ENCODE data around the gene CHST8.

Gene CHST8

DNA sequence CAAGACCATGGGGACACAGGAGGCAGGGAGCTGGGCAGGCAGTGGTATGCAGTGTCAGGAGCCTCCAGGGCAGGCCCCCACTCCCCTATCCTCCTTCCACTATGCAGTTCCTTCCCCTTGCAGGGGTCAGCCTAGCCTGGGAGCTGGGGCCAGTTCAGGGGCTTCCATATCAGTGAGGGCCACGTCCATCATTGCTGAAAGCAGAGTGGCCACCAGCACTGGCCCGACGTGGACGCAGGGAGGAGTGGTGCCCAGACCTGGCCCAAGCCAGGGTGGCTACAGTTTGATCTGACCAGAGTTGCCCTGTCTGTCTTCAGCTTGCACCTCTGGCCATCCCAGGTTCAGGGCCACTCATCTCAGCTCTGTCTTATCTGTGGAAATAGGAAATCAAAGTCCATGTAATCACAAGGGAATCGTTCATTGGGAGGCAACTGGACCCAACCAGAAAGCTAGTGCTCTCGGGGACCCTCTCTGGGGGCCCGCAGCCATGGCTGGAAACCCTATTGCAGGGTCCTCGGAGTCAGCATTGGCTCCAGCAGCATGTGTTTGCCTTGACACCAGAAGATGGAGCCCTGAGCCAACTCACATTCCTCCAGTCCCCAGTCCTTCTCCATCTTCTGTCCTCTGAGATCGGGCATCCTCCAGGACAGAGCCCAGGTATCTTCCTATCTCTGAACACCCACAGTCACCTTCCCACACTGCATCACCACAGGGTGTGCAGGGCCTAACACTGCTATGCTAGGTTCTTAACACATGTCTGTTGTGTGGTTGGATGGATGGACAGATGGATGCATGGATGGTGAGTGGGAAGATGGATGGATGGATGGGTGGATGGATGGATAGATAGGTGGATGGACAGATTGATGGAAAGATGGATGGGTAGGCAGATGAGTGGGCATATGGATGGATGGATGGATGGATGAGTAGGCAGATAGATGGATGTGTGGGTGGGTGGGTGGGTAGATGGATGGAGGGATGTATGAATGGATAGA, 99.2 kb downstream of the CHST8 start:
- no peak for DNase-seq

DNA sequence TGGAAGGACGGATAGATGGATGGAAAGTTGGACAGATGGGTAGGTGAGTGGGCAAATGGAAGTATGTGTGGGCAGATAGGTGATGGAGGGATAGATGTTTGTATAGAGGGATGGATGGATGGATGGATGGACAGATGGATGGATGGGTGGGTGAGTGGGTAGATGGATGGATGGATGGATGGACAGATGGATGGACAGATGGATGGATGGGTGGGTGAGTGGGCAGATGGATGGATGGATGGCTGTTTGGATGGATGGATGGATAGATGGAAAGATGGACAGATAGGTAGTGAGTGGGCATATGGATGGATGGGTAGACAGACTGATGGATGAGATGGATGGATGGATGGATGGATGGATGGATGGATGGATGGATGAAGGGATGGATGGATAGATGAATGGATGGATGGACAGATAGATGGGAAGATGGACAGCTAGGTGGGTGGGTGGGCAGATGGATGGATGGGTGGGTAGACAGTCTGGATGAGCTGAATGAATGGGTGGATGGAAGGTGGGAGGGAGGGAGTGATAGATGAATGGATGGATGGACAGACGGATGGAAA, 100.1 kb downstream of the CHST8 start:
- no peak for DNase-seq

DNA sequence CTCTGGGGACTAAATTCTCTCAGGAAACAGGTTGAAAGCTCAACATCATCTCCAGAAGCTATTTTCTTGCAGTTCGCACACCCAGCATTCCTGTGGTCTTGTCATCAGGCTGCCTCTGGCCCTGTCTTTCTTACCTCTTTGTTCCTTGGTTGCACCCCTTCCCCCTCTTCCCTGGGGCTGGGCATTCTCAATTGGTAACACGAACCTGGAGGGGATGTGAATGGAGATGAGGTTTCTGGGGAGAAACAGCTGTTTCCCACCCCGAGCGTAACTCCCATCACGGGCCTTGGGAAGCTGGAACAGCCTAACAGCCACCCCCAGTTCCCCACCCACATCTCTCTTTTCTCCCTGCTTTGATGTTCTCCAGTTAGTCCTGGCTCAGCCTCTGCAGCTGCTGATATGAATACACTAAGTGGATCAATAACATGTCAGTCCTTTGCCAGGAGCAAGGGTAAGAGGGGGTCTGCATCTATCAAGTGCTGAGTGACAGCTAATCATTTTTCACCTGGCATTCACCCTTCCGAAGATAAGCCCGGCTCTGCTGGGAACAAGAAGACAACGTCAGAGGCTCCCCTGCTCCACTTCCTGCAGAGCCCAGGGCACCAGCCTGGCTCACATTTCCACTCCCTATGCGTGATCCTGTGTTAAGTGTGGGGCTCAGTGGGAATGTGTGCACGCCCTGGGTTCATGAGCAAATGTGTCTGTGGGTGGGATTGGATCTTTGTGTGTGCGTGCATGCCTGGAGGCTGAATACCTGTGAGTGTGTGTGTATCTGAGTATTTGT, 100.9 kb downstream of the CHST8 start:
- DNase-seq: no peak

GRCh38 chr19:33723512-33723911, 101.8 kb downstream of the CHST8 start:
- no peak for DNase-seq

DNA sequence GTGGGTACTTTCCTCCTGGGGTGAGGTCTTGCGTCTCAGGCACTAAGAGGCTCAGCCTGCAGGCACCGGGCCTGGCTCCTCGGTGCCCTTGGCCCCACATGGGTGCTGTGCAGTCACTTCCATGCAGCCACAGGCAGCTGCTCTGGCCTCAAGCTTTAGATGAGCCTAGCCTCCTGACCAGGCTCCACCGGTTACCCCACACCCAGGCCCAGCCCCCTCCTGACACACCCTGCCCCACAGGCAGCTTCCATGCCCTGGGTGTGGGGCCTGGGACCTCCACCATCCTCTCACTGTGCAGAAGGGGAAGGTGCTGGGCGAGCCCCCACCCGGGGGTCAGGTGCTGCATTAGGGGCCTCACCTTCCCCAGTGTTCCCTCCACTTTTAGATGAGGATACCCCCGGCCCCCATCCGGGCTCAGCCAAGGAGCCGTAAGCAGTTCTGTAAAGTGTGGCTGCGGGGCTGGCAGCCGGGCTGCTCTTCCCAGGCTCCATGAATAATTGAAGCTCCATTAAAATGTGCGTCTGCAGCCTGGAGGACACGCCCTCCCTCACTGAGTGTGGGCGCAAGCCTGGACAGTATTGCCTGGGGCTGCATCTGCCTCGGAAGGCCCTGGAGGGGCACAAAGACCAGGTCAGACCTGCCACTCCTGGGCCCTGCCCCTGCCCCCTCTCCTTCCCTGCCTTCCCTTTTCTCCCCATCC, 102.4 kb downstream of the CHST8 start:
- DNase-seq: no peak

DNA sequence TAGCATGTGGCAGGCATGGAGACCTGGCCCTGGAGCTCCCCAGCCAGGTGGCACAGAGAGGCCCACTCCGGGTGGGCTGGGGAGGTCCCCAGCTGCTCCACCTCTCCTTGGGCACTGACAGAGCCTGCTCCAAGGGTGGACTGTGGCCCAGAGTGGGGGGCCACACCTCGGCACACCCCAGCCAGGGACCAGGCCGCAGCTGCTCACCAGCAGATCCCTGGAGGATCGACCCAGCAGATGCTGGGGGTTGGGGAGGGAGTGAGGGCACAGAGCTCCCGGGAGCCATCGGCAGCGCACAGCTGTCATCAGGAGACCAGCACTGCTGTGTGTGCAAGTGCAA, 102.9 kb downstream of the CHST8 start:
- DNase-seq: no peak

- DNase-seq: no peak
Observed at GRCh38 chr19:33725567-33725966, 103.8 kb downstream of the CHST8 start.

GRCh38 chr19:33726756-33727155, 105.0 kb downstream of the CHST8 start:
- DNase-seq: no peak

- DNase-seq: no peak
Observed at GRCh38 chr19:33727331-33727998, 105.7 kb downstream of the CHST8 start.

DNA sequence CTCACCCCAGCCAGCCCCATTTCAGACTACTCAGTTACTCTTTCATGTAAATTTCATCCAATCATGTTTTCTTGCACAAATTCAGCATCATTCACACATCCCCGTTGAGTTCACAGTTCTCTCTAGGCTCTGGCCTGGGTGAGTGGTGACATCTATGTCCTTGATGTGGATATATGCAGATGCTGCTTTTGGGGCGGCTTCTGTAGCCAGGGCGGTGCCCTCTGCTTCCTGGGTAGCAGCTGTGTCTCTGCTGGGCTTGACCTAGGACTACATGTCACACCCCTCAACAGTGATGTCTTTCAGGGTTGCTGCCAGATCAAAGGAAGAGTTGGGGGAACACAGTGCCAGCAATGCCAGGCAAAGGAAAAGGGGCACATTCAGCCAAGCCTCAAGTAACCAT, 106.4 kb downstream of the CHST8 start:
- no peak for DNase-seq

DNA sequence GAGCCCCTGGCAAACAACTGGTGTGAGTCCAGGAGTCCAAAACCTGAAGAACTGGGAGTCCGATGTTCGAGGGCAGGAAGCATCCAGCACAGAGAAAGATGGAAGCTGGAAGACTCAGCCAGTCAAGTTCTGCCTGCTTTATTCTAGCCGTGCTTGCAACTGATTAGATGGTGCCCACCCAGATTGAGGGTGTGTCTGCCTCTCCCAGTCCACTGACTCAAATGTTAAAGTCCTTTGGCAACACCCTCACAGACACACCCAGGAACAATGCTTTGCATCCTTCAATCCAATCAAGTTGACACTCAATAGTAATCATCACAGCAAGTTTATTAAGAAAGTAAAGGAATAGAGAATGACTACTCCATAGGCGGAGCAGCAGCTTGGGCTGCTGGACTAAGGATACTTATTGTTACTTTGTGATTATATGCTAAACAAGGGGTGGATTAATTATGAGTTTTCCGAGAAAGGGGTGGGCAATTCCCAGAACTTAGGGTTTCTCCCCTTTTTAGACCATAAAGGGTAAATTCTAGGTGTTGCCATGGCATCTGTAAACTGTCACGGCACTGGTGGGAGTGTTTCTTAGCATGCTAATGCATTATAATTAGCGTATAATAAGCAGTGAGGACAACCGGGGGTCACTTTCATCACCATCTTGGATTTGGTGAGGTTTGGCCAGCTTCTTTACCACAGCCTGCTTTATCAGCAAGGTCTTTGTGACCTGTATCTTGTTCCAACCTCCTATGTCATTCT, 109.3 kb downstream of the CHST8 start:
- no peak for DNase-seq

GRCh38 chr19:33731881-33732280, 110.1 kb downstream of the CHST8 start:
- no peak for DNase-seq

DNA sequence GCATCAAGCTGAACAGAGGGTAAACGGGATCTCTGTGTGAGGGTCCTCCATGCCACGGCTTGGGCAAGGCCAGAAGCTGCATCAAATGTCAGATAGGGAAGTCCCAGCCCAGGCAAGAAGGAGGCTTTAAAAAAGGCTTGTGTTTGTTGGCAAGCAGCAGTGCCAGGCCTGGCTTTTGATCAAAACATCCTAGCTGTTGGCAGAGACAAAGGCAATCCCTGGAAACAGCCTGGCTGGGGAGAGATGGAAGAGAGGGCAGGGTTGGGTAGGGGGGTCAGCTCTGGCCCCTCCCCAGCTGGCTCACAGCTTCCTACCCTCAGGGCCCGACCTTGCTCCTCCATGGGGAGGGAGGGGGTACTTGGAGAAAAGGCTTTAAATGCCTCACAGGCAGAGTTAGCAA, 113.2 kb downstream of the CHST8 start:
- no peak for DNase-seq

GRCh38 chr19:33736158-33736557, 114.4 kb downstream of the CHST8 start:
- no peak for DNase-seq

- no peak for DNase-seq
Observed at GRCh38 chr19:33736787-33737186, 115.0 kb downstream of the CHST8 start.

GRCh38 chr19:33737681-33738371, 116.1 kb downstream of the CHST8 start:
- DNase-seq: no peak

DNA sequence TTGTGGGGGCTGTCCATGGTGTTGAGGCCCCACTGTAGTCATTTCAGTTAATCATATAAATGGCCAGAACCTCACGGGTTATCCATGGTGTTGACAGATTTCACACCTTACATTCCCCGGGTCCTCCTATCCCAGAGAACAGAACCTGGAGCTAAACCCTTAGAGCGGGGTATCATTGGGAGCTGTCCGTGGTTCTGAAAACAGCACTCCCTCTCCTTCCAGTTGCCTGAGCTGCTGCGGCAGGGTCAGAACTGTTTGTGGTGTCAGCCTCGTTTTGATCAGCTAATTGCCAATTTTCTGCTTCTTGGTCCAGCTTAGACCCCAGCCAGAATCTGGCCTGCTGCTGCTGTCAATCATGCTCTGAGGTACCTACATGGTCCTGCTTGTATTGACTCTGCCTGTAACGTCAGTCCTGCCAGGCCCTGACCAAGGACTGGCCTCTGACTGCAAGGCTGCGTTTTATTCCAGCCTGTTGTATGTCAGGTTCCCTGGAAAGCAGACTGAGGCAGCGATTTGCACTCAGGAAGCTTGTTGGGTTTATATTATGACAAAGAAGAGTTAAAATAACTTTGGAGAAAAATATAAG, 119.2 kb downstream of the CHST8 start:
- no peak for DNase-seq

DNA sequence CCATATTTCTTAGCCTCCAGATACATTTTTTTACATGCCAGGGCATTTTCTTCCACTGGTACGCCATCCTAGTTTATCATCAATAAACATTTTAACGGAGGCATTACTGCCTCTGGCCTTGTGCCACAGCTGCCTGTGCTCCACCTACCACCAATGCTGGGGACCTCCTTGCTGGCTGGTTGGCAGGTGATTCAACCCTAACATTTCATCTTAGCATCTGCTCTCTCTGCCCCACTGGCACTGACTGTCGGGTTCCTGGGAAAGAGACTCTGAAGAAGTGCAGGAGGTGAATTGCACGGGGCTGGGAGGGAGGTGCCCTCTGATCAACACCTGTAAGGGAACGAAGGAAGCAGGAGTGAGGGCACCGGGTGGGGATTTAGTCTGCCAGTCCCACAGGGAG, 123.5 kb downstream of the CHST8 start:
- DNase-seq: no peak

- DNase-seq: no peak
Observed at GRCh38 chr19:33746159-33746558, 124.4 kb downstream of the CHST8 start.

- no peak for DNase-seq
Observed at GRCh38 chr19:33747273-33747672, 125.5 kb downstream of the CHST8 start.

DNA sequence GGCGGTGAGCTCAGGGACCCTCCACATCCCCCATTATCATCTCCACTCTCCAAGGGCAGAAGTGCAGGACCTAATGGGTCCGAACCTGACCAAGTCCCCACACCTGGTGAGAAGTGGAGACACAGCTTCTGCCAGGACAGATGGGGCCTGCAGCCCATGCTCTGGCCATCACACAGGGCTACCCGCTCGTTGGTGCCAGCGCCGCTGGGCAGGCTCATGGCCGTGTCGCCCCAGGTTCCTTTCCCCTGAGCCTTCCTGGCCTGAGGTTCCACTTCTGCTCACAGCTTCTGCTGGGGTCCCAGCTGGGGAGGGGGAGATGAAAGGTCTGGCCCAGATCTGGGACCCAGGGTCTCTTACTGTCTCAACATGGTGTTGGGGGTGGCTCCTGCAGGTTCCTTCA, 126.5 kb downstream of the CHST8 start:
- no peak for DNase-seq

Measured in NCI-H187 (cell line).